HG03378 (cell line): Measurements from ENCODE around the gene SARM1.

Experiments used
- ATAC-seq: cut with Tn5 transposase; IDR thresholded peaks from one replicate; pipeline ENCODE4 v1.9.1; 2021; ENCODE audit warnings: mild to moderate bottlenecking, moderate library complexity; ENCODE audit not compliant: unreplicated experiment

Gene SARM1

GRCh38 chr17:28392491-28392890 lies 21.0 kb downstream of the SARM1 start:
- no peak for ATAC-seq

GRCh38 chr17:28394337-28395116 lies 23.0 kb downstream of the SARM1 start:
- ATAC-seq = no peak

- ATAC-seq = no peak
Observed at GRCh38 chr17:28395426-28395825, 23.9 kb downstream of the SARM1 start.

- no peak for ATAC-seq
Observed at GRCh38 chr17:28395968-28396367, 24.5 kb downstream of the SARM1 start.

- ATAC-seq = no peak
Observed at GRCh38 chr17:28396635-28397239, 25.2 kb downstream of the SARM1 start.

GRCh38 chr17:28397275-28397674 lies 25.8 kb downstream of the SARM1 start:
- ATAC-seq = no peak

GRCh38 chr17:28397687-28398279 lies 26.3 kb downstream of the SARM1 start:
- ATAC-seq = no peak

GRCh38 chr17:28398280-28398981 lies 26.9 kb downstream of the SARM1 start:
- no peak for ATAC-seq

- no peak for ATAC-seq
Observed at GRCh38 chr17:28399808-28400207, 28.3 kb downstream of the SARM1 start.

- ATAC-seq = no peak
Observed at GRCh38 chr17:28402224-28402630, 30.7 kb downstream of the SARM1 start.

- ATAC-seq = no peak
Observed at GRCh38 chr17:28402844-28403243, 31.4 kb downstream of the SARM1 start.

GRCh38 chr17:28404007-28404406 lies 32.5 kb downstream of the SARM1 start:
- ATAC-seq = no peak

- ATAC-seq = no peak
Observed at GRCh38 chr17:28404461-28404811, 32.9 kb downstream of the SARM1 start.

- ATAC-seq = no peak
Observed at GRCh38 chr17:28404812-28405570, 33.5 kb downstream of the SARM1 start.

GRCh38 chr17:28405632-28406472 lies 34.4 kb downstream of the SARM1 start, which contains the start of gene SLC46A1:
TSS of gene SLC46A1 (minus strand) at chr17:28406212. CDS start at chr17:28406114, 98 bp downstream.
- ATAC-seq = no peak

- ATAC-seq = no peak
Observed at GRCh38 chr17:28406473-28406814, 35.0 kb downstream of the SARM1 start.

- ATAC-seq = no peak
Observed at GRCh38 chr17:28407130-28407973, 35.9 kb downstream of the SARM1 start.

- ATAC-seq = no peak
Observed at GRCh38 chr17:28407974-28408306, 36.4 kb downstream of the SARM1 start.

- no peak for ATAC-seq
Observed at GRCh38 chr17:28412099-28412498, 40.6 kb downstream of the SARM1 start.
